Liver (tissue), 9 donors: Measurements from ENCODE around the gene FAM110A. TPM values are rescaled to one million over a fixed set of nuclear protein-coding genes. Genes with fewer than 3 reads are reported as not detected.

ENCODE experiments used
- DNase-seq: peaks from one replicate; pipeline ENCODE4 v3.0.0-alpha.2; 2017; ENCODE audit warnings: low spot score
- H3K27ac ChIP-seq, 2 donors: one replicate each; pipeline ENCODE4 v1.7.0; 2013; ENCODE audit warnings: inconsistent platforms in 2 of 2, low read length in 2 of 2, control low read depth in 1 of 2, low read depth in 1 of 2, mild to moderate bottlenecking in 1 of 2
- H3K27me3 ChIP-seq, 4 donors: one replicate each; pipeline versions ENCODE4 v1.6.1 to v1.7.0; 2013; ENCODE audit warnings: low read length in 3 of 4, inconsistent platforms in 1 of 4, mild to moderate bottlenecking in 1 of 4, moderate library complexity in 1 of 4; ENCODE audit not compliant: control insufficient read depth in 4 of 4, insufficient read depth in 4 of 4
- H3K36me3 ChIP-seq, 4 donors: one replicate each; pipeline versions ENCODE4 v1.6.1 to v1.7.0; 2013; ENCODE audit warnings: low read length in 3 of 4, mild to moderate bottlenecking in 3 of 4, low read depth in 1 of 4, moderate library complexity in 1 of 4; ENCODE audit not compliant: control insufficient read depth in 4 of 4, insufficient read depth in 3 of 4
- H3K4me1 ChIP-seq, 4 donors: one replicate each; pipeline versions ENCODE4 v1.6.1 to v1.7.0; 2013; ENCODE audit warnings: low read length in 3 of 4, mild to moderate bottlenecking in 3 of 4, moderate library complexity in 1 of 4; ENCODE audit not compliant: control insufficient read depth in 4 of 4, insufficient read depth in 4 of 4
- H3K4me3 ChIP-seq, 3 donors: one replicate each; pipeline versions ENCODE4 v1.6.1 to v1.7.0; 2013; ENCODE audit warnings: low read length in 3 of 3, control low read depth in 1 of 3, low read depth in 1 of 3, mild to moderate bottlenecking in 1 of 3
- H3K9ac ChIP-seq, 2 donors: one replicate each; pipeline ENCODE4 v1.7.0; 2013; ENCODE audit warnings: low read length in 2 of 2, mild to moderate bottlenecking in 2 of 2, moderate library complexity in 2 of 2, control low read depth in 1 of 2, low read depth in 1 of 2
- H3K9me3 ChIP-seq, 4 donors: one replicate each; pipeline versions ENCODE4 v1.6.1 to v1.7.0; 2013; ENCODE audit warnings: low read length in 3 of 4; ENCODE audit not compliant: control insufficient read depth in 4 of 4
- CTCF ChIP-seq: fragments of 150-350 bp; IDR thresholded peaks from 2 replicates; pipeline ENCODE4 v1.5.1; 2017; ENCODE audit warnings: improper control_type of control experiment, low read depth, low read length; ENCODE audit not compliant: missing input control
- EGR1 ChIP-seq, 2 donors: IDR thresholded peaks; 2 replicates each; pipeline ENCODE4 v1.6.1; 2016 to 2018; ENCODE audit warnings: antibody characterized with exemption in 2 of 2, low read depth in 2 of 2
- FOXA1 ChIP-seq: IDR thresholded peaks from 2 replicates; pipeline ENCODE4 v1.6.1; 2016; ENCODE audit warnings: antibody characterized with exemption
- FOXA2 ChIP-seq: IDR thresholded peaks from 2 replicates; pipeline ENCODE4 v1.6.1; 2016; ENCODE audit warnings: antibody characterized with exemption
- GABPA ChIP-seq, 2 donors: IDR thresholded peaks in 1 of 2; conservative IDR thresholded peaks in 1 of 2; 2 replicates each; pipeline ENCODE4 v1.6.1; 2016; ENCODE audit warnings: antibody characterized with exemption in 2 of 2, mild to moderate bottlenecking in 1 of 2, moderate library complexity in 1 of 2
- HNF4A ChIP-seq, 2 donors: conservative IDR thresholded peaks; 2 replicates each; pipeline ENCODE4 v1.6.1; 2016; ENCODE audit warnings: antibody characterized with exemption in 2 of 2, mild to moderate bottlenecking in 2 of 2
- HNF4G ChIP-seq: IDR thresholded peaks from 2 replicates; pipeline ENCODE4 v1.6.1; 2016; ENCODE audit warnings: antibody characterized with exemption
- JUND ChIP-seq, 2 donors: IDR thresholded peaks; 2 replicates each; pipeline ENCODE4 v1.6.1; 2016; ENCODE audit warnings: antibody characterized with exemption in 2 of 2
- NR2F2 ChIP-seq: IDR thresholded peaks from 2 replicates; pipeline ENCODE4 v1.6.1; 2016; ENCODE audit warnings: antibody characterized with exemption
- RAD21 ChIP-seq, 2 donors: IDR thresholded peaks; 2 replicates each; pipeline ENCODE4 v1.6.1; 2016; ENCODE audit warnings: antibody characterized with exemption in 2 of 2, mild to moderate bottlenecking in 2 of 2
- RXRA ChIP-seq, 2 donors: IDR thresholded peaks; 2 replicates each; pipeline ENCODE4 v1.6.1; 2017 to 2018; ENCODE audit warnings: antibody characterized with exemption in 2 of 2, mild to moderate bottlenecking in 1 of 2
- SP1 ChIP-seq: IDR thresholded peaks from 2 replicates; pipeline ENCODE4 v1.6.1; 2018; ENCODE audit warnings: antibody characterized with exemption, mild to moderate bottlenecking
- TAF1 ChIP-seq: conservative IDR thresholded peaks from 2 replicates; pipeline ENCODE4 v1.6.1; 2016; ENCODE audit warnings: antibody characterized with exemption, mild to moderate bottlenecking
- YY1 ChIP-seq: IDR thresholded peaks from 2 replicates; pipeline ENCODE4 v1.6.1; 2016; ENCODE audit warnings: antibody characterized with exemption, mild to moderate bottlenecking
- WGBS: extraction: QIAGEN DNeasy Blood & Tissue Kit; methylation state at CpG from one replicate; pipeline ENCODE4 v1.1.7; 2013; 5-methylcytosine and 5-hydroxymethylcytosine counted together
- polyA plus RNA-seq, 2 donors: library from polyadenylated mRNA; stranded (reverse) in 1 of 2; unstranded in 1 of 2; fragments of 200-250 nt in 1 of 2; fragments of >200 nt in 1 of 2; fragmentation: Nextera tagmentation in 1 of 2; extraction: Ambion mirVana in 1 of 2; gene quantifications; one replicate each; pipeline versions ENCODE4 v1.2.1 to v1.2.3, GENCODE V29; 2013 to 2015
- total RNA-seq, 2 donors: library from RNA; depleted of rRNA; stranded (reverse); fragments of >200 nt; gene quantifications; one replicate each; pipeline ENCODE4 v1.2.3, GENCODE V29; 2014
- TF ChIP-seq, protein P1 (sequence below): IDR thresholded peaks from 2 replicates; pipeline ENCODE4 v1.6.1; 2016; ENCODE audit warnings: antibody characterized with exemption
- TF ChIP-seq, protein P2 (sequence below): IDR thresholded peaks from 2 replicates; pipeline ENCODE4 v1.6.1; 2016; ENCODE audit warnings: antibody characterized with exemption
- TF ChIP-seq, protein P3 (sequence below): IDR thresholded peaks from 2 replicates; pipeline ENCODE4 v1.6.1; 2016; ENCODE audit warnings: antibody characterized with exemption
- TF ChIP-seq, protein P4 (sequence below): IDR thresholded peaks from 2 replicates; pipeline ENCODE4 v1.6.1; 2016; ENCODE audit warnings: antibody characterized with exemption, mild to moderate bottlenecking
- donor health status: healthy.
- donor health status: healthy.
- donor health status: healthy.
- donor health status: healthy.
- donor health status: healthy.

The FAM110A gene
- total and polyA plus RNA-seq, 4 donors: 1.2 to 6.7 (median 2.0) TPM

DNA sequence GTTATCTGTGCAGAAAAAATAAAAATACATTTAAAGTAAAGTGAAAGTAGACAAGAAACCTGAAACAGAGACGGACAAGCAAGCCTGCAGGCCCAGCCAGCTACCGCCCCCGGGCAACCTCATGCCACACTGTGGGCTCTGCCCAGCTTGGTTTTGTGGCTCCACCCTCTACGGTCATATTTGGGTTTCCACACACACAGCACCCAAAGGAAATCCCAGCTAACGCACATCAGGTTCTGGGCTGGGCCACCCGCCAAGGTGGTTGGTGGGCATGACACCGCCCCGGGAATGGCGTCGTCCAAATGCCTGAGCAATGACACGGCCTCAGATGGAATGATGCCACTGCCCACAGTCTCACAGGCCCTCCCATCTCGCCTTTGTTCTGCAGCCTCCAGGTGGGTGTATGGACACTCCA is 22.9 kb downstream of the FAM110A start:
- no peak for DNase-seq
- no peaks in the 10 kb centered on the region for H3K4me1 ChIP-seq
- TF ChIP-seq HNF4G (no peak), TAF1 (no peak), CTCF (no peak), RXRA (IDR thresholded peaks at IDR 0.05) (no peak), SP1 (no peak), RAD21 (IDR thresholded peaks at IDR 0.05) (no peak), NR2F2 (no peak), FOXA1 (no peak), JUND (IDR thresholded peaks at IDR 0.05) (no peak), HNF4A (conservative IDR thresholded peaks at IDR 0.05) (no peak), YY1 (no peak), EGR1 (IDR thresholded peaks at IDR 0.05; ENCODE audit: low read depth in 2 of 2) (no peak), GABPA (IDR thresholded peaks at IDR 0.05 in 1 of 2, conservative IDR thresholded peaks at IDR 0.05 in 1 of 2) (no peak), FOXA2 (no peak)
- TF ChIP-seq, protein P1, sequence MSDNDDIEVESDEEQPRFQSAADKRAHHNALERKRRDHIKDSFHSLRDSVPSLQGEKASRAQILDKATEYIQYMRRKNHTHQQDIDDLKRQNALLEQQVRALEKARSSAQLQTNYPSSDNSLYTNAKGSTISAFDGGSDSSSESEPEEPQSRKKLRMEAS: no peak
- TF ChIP-seq, protein P2, sequence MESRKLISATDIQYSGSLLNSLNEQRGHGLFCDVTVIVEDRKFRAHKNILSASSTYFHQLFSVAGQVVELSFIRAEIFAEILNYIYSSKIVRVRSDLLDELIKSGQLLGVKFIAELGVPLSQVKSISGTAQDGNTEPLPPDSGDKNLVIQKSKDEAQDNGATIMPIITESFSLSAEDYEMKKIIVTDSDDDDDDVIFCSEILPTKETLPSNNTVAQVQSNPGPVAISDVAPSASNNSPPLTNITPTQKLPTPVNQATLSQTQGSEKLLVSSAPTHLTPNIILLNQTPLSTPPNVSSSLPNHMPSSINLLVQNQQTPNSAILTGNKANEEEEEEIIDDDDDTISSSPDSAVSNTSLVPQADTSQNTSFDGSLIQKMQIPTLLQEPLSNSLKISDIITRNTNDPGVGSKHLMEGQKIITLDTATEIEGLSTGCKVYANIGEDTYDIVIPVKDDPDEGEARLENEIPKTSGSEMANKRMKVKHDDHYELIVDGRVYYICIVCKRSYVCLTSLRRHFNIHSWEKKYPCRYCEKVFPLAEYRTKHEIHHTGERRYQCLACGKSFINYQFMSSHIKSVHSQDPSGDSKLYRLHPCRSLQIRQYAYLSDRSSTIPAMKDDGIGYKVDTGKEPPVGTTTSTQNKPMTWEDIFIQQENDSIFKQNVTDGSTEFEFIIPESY: no peak
- TF ChIP-seq, protein P3, sequence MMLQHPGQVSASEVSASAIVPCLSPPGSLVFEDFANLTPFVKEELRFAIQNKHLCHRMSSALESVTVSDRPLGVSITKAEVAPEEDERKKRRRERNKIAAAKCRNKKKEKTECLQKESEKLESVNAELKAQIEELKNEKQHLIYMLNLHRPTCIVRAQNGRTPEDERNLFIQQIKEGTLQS: no peak
- TF ChIP-seq, protein P4, sequence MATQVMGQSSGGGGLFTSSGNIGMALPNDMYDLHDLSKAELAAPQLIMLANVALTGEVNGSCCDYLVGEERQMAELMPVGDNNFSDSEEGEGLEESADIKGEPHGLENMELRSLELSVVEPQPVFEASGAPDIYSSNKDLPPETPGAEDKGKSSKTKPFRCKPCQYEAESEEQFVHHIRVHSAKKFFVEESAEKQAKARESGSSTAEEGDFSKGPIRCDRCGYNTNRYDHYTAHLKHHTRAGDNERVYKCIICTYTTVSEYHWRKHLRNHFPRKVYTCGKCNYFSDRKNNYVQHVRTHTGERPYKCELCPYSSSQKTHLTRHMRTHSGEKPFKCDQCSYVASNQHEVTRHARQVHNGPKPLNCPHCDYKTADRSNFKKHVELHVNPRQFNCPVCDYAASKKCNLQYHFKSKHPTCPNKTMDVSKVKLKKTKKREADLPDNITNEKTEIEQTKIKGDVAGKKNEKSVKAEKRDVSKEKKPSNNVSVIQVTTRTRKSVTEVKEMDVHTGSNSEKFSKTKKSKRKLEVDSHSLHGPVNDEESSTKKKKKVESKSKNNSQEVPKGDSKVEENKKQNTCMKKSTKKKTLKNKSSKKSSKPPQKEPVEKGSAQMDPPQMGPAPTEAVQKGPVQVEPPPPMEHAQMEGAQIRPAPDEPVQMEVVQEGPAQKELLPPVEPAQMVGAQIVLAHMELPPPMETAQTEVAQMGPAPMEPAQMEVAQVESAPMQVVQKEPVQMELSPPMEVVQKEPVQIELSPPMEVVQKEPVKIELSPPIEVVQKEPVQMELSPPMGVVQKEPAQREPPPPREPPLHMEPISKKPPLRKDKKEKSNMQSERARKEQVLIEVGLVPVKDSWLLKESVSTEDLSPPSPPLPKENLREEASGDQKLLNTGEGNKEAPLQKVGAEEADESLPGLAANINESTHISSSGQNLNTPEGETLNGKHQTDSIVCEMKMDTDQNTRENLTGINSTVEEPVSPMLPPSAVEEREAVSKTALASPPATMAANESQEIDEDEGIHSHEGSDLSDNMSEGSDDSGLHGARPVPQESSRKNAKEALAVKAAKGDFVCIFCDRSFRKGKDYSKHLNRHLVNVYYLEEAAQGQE: no peak
- 71% methylated on average over 12 of the region's 12 CpGs for WGBS
- H3K4me3 ChIP-seq: no peak overlapping the region
- no peaks in the 10 kb centered on the region for H3K9me3 ChIP-seq
- no peak overlapping the region for H3K9ac ChIP-seq
- no peaks in the 10 kb centered on the region for H3K27me3 ChIP-seq
- no peak overlapping the region for H3K27ac ChIP-seq
- peaks cover 0 to 2% (median 0%) of the 10 kb centered on the region in 4 donors for H3K36me3 ChIP-seq
